Endothelial cell of umbilical vein (primary cell): ENCODE results near the gene SFSWAP. TPM values are rescaled to one million over a fixed set of nuclear protein-coding genes. Genes with fewer than 3 reads are reported as not detected.

Source experiments
- BruUV-seq: library from RNA; stranded (reverse); fragments of 400-500 nt; replicated peaks from 2 replicates; lab custom pipeline; 2021; lab: Mats Ljungman, UMichigan
- CTCF ChIA-PET: fragments of 300-600, 350-600 bp; sonication (Branson Sonifier 250); formaldehyde crosslinking; loops from one replicate; lab custom pipeline; 2021; ENCODE audit warnings: antibody characterized with exemption, inconsistent platforms; lab: Charles Lee
- POLR2A ChIA-PET: fragments of 300-600, 350-600 bp; sonication (Branson Sonifier 250); formaldehyde crosslinking; loops from one replicate; lab custom pipeline; 2021; ENCODE audit warnings: antibody characterized with exemption, inconsistent platforms; lab: Charles Lee
- DNase-seq: peaks from one replicate; pipeline ENCODE4 v3.0.0-alpha.2; 2011; ENCODE audit warnings: low read depth, low spot score
- FAIRE-seq: peaks from 2 replicates; lab custom pipeline; 2011; peaks lifted over from hg19 to GRCh38; lab: Jason Lieb, UNC
- H2AFZ ChIP-seq: 2 replicates; pipeline ENCODE4 v1.6.0; 2012; ENCODE audit warnings: low read depth, low read length, control low read depth, inconsistent platforms
- H3K27ac ChIP-seq: 2 replicates; pipeline ENCODE4 v1.5.1; 2011; ENCODE audit warnings: low read depth, mild to moderate bottlenecking, control low read depth, low read length, moderate library complexity; ENCODE audit not compliant: insufficient read depth
- H3K27me3 ChIP-seq, 2 experiments: 2 replicates each; pipeline versions ENCODE4 v1.6.0 to v1.6.1; 2011; ENCODE audit warnings: low read length in 2 of 2, mixed read lengths in 1 of 2; ENCODE audit not compliant: control insufficient read depth in 2 of 2, insufficient read depth in 2 of 2
- H3K36me3 ChIP-seq, 2 experiments: 2 replicates in 1 of 2; 3 replicates in 1 of 2; pipeline ENCODE4 v1.5.1; 2011; ENCODE audit warnings: low read length in 2 of 2, mild to moderate bottlenecking in 1 of 2, moderate library complexity in 1 of 2; ENCODE audit not compliant: control insufficient read depth in 2 of 2, insufficient read depth in 2 of 2; ENCODE audit errors: extremely low read depth in 1 of 2
- H3K4me1 ChIP-seq: 3 replicates; pipeline ENCODE4 v1.5.1; 2011; ENCODE audit warnings: mild to moderate bottlenecking, low read length; ENCODE audit not compliant: control insufficient read depth, insufficient read depth; ENCODE audit errors: extremely low read depth
- H3K4me2 ChIP-seq: 2 replicates; pipeline ENCODE4 v1.6.1; 2011; ENCODE audit warnings: low read length, control low read depth, mixed read lengths; ENCODE audit not compliant: insufficient read depth
- H3K4me3 ChIP-seq, 3 experiments: fragments of 200-600 bp in 1 of 3; sonication (generic), shearing (Covaris generic) in 1 of 3; replicated peaks in 1 of 3; 2 replicates each; pipeline ENCODE4 v1.5.1; 2011 to 2016; ENCODE audit warnings: control low read depth in 3 of 3, low read length in 3 of 3, mild to moderate bottlenecking in 2 of 3, inconsistent platforms in 1 of 3, low read depth in 1 of 3, moderate library complexity in 1 of 3; ENCODE audit not compliant: insufficient read depth in 1 of 3
- H3K79me2 ChIP-seq: 2 replicates; pipeline ENCODE4 v1.6.0; 2012; ENCODE audit warnings: low read length, inconsistent platforms; ENCODE audit not compliant: control insufficient read depth, insufficient read depth
- H3K9ac ChIP-seq: replicated peaks from 2 replicates; pipeline ENCODE3; 2011; ENCODE audit warnings: low read length, control low read depth; ENCODE audit not compliant: insufficient read depth; ENCODE audit errors: extremely low read depth
- H3K9me1 ChIP-seq: replicated peaks from 3 replicates; pipeline ENCODE4 v1.6.0; 2011; ENCODE audit warnings: mild to moderate bottlenecking, low read length; ENCODE audit not compliant: control insufficient read depth, insufficient read depth; ENCODE audit errors: extremely low read depth
- H3K9me3 ChIP-seq: replicated peaks from 2 replicates; pipeline ENCODE4 v1.5.1; 2012; ENCODE audit warnings: low read length, inconsistent platforms; ENCODE audit not compliant: control insufficient read depth, insufficient read depth
- H4K20me1 ChIP-seq: replicated peaks from 2 replicates; pipeline ENCODE3; 2011; ENCODE audit warnings: mild to moderate bottlenecking, low read length; ENCODE audit not compliant: control insufficient read depth, insufficient read depth; ENCODE audit errors: extremely low read depth
- CTCF ChIP-seq, 2 donors: IDR thresholded peaks; 1 replicate in 1 of 2; 2 replicates in 1 of 2; pipeline ENCODE4 v1.5.1; 2011; ENCODE audit warnings: low read length in 2 of 2, mild to moderate bottlenecking in 2 of 2, moderate library complexity in 2 of 2, control low read depth in 1 of 2, inconsistent platforms in 1 of 2, low read depth in 1 of 2; ENCODE audit not compliant: insufficient read depth in 1 of 2; ENCODE audit errors: extremely low read depth in 1 of 2
- EZH2 ChIP-seq: IDR thresholded peaks from 2 replicates; pipeline ENCODE4 v1.6.1; 2012; ENCODE audit warnings: borderline replicate concordance, low read depth, mild to moderate bottlenecking, moderate library complexity, low read length, inconsistent platforms; ENCODE audit not compliant: severe bottlenecking
- FOS ChIP-seq: IDR thresholded peaks from 2 replicates; pipeline ENCODE4 v1.6.1; 2011; ENCODE audit warnings: mild to moderate bottlenecking, low read length, moderate library complexity, borderline replicate concordance; ENCODE audit not compliant: insufficient read depth
- GATA2 ChIP-seq: IDR thresholded peaks from 2 replicates; pipeline ENCODE4 v1.7.0; 2011; ENCODE audit warnings: low read depth, mild to moderate bottlenecking, moderate library complexity, mixed read lengths, low read length; ENCODE audit not compliant: insufficient read length, insufficient read depth
- JUN ChIP-seq: IDR thresholded peaks from 2 replicates; pipeline ENCODE4 v1.6.1; 2011; ENCODE audit warnings: borderline replicate concordance, low read depth; ENCODE audit not compliant: insufficient read length, insufficient read depth
- MAX ChIP-seq: IDR thresholded peaks from 2 replicates; pipeline ENCODE4 v1.6.1; 2011; ENCODE audit not compliant: insufficient read depth, insufficient read length
- MYC ChIP-seq: IDR thresholded peaks from one replicate; pipeline ENCODE4 v1.6.1; 2011; ENCODE audit warnings: mild to moderate bottlenecking, low read depth, low read length
- POLR2A ChIP-seq: IDR thresholded peaks from 2 replicates; pipeline ENCODE4 v1.6.1; 2012; ENCODE audit warnings: low read depth, mild to moderate bottlenecking, control low read depth, low read length
- POLR2AphosphoS5 ChIP-seq: IDR thresholded peaks from 2 replicates; pipeline ENCODE4 v1.6.1; 2012; ENCODE audit warnings: low read depth, mild to moderate bottlenecking, control low read depth, low read length, moderate library complexity; ENCODE audit not compliant: insufficient read depth
- dilution Hi-C: fragments of 300-500 bp; cut with MboI; formaldehyde crosslinking; loops from one replicate; pipeline ENCODE4 v1.15.0; 2019; ENCODE audit warnings: low sequenced_read_pairs; ENCODE audit not compliant: extremely low pct_ligation_motif_present
- intact Hi-C: fragments of 100-400 bp; cut with micrococcal nuclease; formaldehyde crosslinking; loops from one replicate; pipeline ENCODE4 v1.10.0; 2022
- polyA plus RNA-seq, 4 experiments: library from polyadenylated mRNA; depleted of rRNA in 3 of 4; stranded (reverse) in 3 of 4; unstranded in 1 of 4; fragments of >200 nt; gene quantifications; 2 replicates each; pipeline versions ENCODE4 v1.2.1 to v1.2.3, GENCODE V29; 2011 to 2012; ENCODE audit warnings: missing spikeins in 1 of 4
- total RNA-seq: library from RNA; stranded (reverse); gene quantifications from 2 replicates; pipeline ENCODE4 v1.2.3, GENCODE V29; 2021

SFSWAP gene
- total and polyA plus RNA-seq, 2 donors (not counting 3 experiments of a cell fraction or from before 2014, with no cell fraction given), result 38.1 to 53.3 TPM

GRCh38 chr12:131699434-131699833 is 11.5 kb upstream of the SFSWAP start:
- no peak overlapping the region for H3K4me2 ChIP-seq
- FAIRE-seq (no peak), DNase-seq (no peak)
- BruUV-seq, result no TSS peak
- no peak overlapping the region for H3K9ac ChIP-seq
- ChIA-PET CTCF (interaction anchor here (1.5 kb wide), 1 partner anchor 135 kb away, joined by 3 read pairs; no protein-coding TSS in a partner anchor), POLR2A (no interaction called here)
- no peaks in the 10 kb centered on the region for H4K20me1 ChIP-seq
- H2AFZ ChIP-seq, result no peak overlapping the region
- H3K4me3 ChIP-seq, result no peak overlapping the region
- no peak overlapping the region for H3K27ac ChIP-seq
- no peaks in the 10 kb centered on the region for H3K36me3 ChIP-seq
- dilution Hi-C loops, result no loop called here
- TF ChIP-seq MAX (no peak), CTCF (IDR thresholded peaks at IDR 0.05; ENCODE audit: extremely low read depth in 1 of 2, insufficient read depth in 1 of 2, low read depth in 1 of 2, low read length in 2 of 2) (no peak), POLR2AphosphoS5 (no peak), POLR2A (no peak), EZH2 (no peak)
- no peaks in the 10 kb centered on the region for H3K27me3 ChIP-seq
- no peaks in the 10 kb centered on the region for H3K4me1 ChIP-seq
- no peaks in the 10 kb centered on the region for H3K79me2 ChIP-seq
- intact Hi-C loops, result no loop called here
- no peaks in the 10 kb centered on the region for H3K9me1 ChIP-seq
- no peaks in the 10 kb centered on the region for H3K9me3 ChIP-seq

GRCh38 chr12:131700271-131700670 is 10.6 kb upstream of the SFSWAP start:
- Histone ChIP-seq H4K20me1 (no peaks in the 10 kb centered on the region), H3K4me2 (no peak overlapping the region), H2AFZ (no peak overlapping the region), H3K4me3 (no peak overlapping the region), H3K9me1 (no peaks in the 10 kb centered on the region), H3K27me3 (no peaks in the 10 kb centered on the region), H3K36me3 (no peaks in the 10 kb centered on the region), H3K79me2 (no peaks in the 10 kb centered on the region), H3K27ac (no peak overlapping the region), H3K9me3 (no peaks in the 10 kb centered on the region), H3K4me1 (no peaks in the 10 kb centered on the region), H3K9ac (no peak overlapping the region)
- intact Hi-C loops (no loop called here), dilution Hi-C loops (no loop called here)
- no TSS peak for BruUV-seq
- no peak for TF ChIP-seq POLR2AphosphoS5
- no peak for TF ChIP-seq CTCF (IDR thresholded peaks at IDR 0.05; ENCODE audit: extremely low read depth in 1 of 2, insufficient read depth in 1 of 2, low read depth in 1 of 2, low read length in 2 of 2)
- no peak for TF ChIP-seq JUN
- no peak for TF ChIP-seq POLR2A
- TF ChIP-seq MAX, result no peak
- TF ChIP-seq EZH2, result no peak
- no peak for TF ChIP-seq GATA2
- no peak for TF ChIP-seq FOS
- TF ChIP-seq MYC, result no peak
- POLR2A ChIA-PET, result no interaction called here
- FAIRE-seq, result no peak
- no peak for DNase-seq
- CTCF ChIA-PET, result interaction anchor here (1.5 kb wide), 1 partner anchor 134 kb away, joined by 3 read pairs; no protein-coding TSS in a partner anchor
